GM18498 (cell line): ENCODE data around the gene TM4SF20.

Experiments
- ATAC-seq: cut with Tn5 transposase; IDR thresholded peaks from one replicate; pipeline ENCODE4 v1.9.1; 2021; ENCODE audit warnings: mild to moderate bottlenecking, moderate library complexity; ENCODE audit not compliant: unreplicated experiment

The TM4SF20 gene

GRCh38 chr2:227379095-227379494, at the start of gene TM4SF20:
TM4SF20 (minus strand) TSS chr2:227379306; CDS start chr2:227379268, 38 bp downstream.
- no peak for ATAC-seq

- ATAC-seq: no peak
These were observed 49.7 kb upstream of the TM4SF20 start for GRCh38 chr2:227428731-227429285.

- no peak for ATAC-seq
These were observed 44.8 kb upstream of the TM4SF20 start for GRCh38 chr2:227423656-227424499.

DNA sequence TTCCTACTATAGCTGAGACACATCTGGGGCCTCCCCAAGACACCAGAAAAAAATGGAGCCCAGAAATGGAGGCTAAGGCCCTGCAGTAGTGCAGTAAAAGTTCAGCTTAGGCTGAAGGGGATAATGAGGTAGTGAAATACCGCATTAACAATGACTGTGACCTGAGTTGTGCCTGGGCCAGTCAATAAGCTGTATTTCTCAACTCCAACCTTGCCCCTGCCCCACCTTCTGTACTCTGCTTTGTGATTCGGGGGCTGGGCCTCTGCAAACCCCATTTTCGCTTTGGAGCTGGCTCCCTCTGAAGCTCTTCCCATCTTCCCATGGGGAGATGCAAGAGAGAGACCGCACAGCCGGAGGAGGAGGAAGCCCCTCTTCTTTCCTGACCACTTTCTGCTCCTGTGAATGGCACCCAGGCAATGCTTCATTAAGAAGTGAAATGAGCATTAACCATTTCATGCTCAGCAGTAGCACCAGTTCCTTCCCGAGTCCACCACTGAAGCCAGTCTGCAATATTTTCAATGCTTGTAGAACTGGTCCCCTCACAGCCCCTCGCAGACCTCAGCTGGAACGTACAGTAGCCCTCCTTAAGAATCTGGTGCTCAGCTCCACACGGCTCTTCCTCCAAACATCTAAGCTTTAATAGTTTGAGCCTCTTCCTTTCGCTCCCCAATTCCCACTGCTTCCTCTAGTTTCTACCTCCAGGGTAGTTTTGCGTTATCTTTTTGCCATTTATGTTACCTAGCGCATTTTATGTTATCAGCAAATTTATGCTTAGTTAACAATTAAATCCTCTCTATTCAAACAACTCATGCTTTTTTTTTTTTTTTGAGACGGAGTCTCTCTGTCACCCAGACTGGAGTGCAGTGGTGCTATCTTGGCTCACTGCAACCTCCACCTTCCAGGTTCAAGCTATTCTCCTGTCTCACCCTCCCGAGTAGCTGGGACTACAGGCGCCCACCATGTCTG, 41.3 kb upstream of the TM4SF20 start:
- no peak for ATAC-seq

DNA sequence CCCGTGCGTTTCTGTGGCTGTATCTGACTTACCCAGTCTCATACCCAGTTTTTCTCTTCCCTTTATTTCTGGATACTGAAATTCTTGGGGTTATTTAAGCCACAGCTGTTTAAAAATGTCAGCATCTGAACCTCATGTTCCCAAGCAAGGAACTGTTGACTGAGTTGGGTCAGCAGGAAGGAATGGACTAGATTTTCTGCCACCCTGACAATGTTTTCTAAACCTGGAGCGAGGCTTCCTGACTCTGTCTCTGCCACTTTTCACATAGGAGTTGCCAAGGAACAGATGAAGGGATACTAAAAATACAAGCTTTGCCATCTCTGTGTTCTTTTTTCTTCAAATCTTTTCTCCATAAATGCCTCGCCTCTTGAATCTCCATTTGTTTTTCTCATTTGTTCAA, 37.6 kb upstream of the TM4SF20 start:
- no peak for ATAC-seq

DNA sequence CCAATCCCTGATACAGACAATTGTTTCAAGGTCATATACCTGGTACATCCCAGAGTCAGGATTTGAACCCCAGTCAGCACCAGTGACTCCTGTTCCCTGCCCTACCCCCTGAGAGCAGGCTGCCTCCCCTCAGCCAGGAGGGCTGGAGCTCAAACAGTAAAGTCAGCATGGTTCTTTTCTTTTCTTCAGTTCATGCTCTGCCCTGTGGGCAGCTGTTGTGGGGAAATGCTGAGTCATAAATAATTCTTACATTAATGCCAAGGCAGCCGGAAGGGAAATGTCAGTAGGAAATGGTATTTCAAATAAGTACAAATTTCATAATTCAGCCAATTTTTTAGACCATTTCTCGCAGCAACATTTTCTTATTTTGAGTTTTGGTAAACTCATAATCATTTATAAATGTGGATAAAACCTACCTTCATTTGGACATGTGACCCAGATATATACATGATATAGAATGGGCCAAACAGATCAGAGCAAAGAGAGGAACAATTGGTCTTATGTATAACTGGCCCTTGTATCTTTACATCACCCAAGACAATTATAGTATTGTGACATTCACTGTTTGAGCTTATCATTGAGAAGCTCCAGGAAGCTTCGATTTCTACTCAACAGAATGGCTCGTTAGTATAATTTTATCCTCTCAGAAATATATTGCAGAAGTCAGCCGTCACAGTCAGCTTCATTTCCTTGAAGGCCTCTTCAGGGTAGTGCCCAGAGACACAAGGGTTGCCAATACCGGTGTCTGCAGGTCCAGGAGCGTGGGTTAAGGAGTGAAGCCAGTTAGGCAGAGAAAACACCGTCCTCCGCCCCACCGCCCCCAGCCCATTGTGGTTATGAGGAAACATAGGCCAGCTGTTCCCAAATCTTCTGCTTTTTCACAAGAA, 36.7 kb upstream of the TM4SF20 start:
- ATAC-seq: peak; percentile 29

GRCh38 chr2:227414846-227415245, 35.7 kb upstream of the TM4SF20 start:
- ATAC-seq: no peak

DNA sequence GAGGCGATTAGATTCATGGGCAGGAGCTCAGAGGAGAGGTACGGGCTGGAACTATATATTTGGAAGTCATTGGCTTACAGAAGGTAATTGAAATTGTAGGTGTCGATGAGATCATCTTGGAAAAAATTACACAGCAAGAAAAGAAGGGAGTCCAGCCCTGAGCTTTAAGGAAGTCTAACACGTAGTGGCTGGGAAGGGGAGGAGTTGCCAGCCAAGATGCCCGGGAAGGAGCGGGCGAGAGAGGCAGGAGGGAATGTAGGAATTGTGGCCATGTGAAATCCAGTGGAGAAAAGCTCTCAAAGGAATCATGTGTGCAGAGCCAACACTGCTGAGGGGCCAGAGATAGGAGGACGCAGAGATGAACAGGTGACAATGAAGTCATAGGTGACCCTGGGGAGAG, 34.3 kb upstream of the TM4SF20 start:
- ATAC-seq: no peak

DNA sequence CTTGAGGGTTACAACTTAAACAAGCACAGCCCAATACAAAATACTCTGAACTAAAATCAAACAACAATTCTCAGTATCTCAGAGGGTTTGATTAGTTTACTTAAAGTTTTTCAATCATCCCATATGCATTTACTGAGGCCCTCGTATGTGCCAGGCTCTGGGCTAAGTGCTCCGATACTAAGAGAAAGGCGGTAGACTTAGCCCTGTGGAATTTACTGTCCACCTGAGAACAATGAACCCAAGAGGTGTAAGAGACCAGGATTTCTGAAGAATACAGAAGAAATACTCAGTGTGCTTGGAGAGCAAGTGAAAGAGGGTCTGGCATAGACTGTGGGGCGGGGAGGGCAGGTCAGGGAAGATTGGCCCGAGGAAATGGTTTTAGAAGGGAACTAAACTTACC, 33.8 kb upstream of the TM4SF20 start:
- ATAC-seq: no peak

DNA sequence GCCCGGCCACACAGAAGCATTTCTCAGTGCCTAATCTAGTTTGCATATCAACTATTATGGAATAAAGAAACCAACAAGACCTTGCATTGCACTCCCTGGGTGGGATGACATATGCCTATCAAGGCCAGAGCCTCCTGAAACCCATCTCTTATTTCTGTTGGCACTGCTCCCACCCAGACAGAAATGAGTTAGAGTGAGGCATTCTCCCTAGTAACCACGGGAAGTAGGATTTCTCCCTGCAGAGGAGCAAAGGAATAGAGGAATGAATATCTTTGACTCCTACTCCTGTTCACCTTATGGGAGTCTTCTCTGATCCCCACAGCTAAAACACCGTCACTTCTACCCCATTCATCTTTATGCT, 32.9 kb upstream of the TM4SF20 start:
- no peak for ATAC-seq

- peak; percentile 75 for ATAC-seq
These were observed 32.3 kb upstream of the TM4SF20 start for GRCh38 chr2:227411320-227411989.

GRCh38 chr2:227410191-227410590, 31.1 kb upstream of the TM4SF20 start:
- ATAC-seq: no peak

GRCh38 chr2:227407591-227408151, 28.6 kb upstream of the TM4SF20 start:
- no peak for ATAC-seq

DNA sequence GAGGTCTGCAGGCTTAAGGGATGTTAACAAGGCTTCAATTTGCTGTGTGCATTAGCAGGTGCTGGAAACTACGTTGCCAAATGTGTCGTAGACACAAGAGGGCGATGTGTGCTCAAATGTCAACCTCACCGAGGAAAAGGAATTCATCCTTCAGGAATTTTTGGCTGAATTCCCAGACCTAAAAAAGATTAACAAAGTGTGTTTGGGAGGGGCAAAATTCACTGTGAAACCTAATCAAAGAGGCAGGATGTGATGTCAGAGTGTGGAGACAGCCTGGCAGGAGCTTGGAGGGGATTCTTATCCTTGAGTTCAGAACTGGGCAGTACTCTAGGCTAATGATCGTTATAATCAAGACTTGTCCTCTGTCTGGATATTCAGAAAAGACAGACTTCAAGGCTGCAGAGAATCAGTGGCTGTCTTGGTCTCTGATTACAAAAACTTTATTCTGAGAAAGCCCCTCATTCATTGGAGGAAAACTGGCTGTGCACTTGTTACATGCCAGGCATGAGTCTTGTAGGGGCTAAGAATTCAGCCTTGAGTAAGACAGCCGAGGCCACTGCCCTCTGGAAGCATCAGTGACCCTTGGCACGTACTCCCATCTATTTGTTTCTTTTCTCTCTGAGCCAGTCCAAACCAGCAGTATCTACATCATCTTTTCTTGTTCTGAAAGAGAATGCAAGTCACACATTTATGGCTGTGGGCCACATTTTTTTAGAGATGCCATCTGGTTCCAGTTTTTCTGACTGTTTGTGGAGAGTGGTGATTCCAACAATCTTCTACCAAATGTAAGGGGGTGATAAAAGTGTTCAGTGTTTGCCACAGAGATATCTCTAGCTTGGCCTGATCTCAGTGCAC, 27.3 kb upstream of the TM4SF20 start:
- peak; percentile 39 for ATAC-seq

GRCh38 chr2:227404585-227405271, 25.6 kb upstream of the TM4SF20 start:
- no peak for ATAC-seq

GRCh38 chr2:227402959-227403358, 23.9 kb upstream of the TM4SF20 start:
- no peak for ATAC-seq

- no peak for ATAC-seq
These were observed 23.2 kb upstream of the TM4SF20 start for GRCh38 chr2:227402321-227402720.

- no peak for ATAC-seq
These were observed 22.4 kb upstream of the TM4SF20 start for GRCh38 chr2:227401550-227401949.
